GM19468 (cell line): ENCODE data around the gene ZBTB7A.

Source experiments
- ATAC-seq: cut with Tn5 transposase; IDR thresholded peaks from one replicate; pipeline ENCODE4 v1.9.1; 2021; ENCODE audit warnings: mild to moderate bottlenecking, moderate library complexity, moderate number of reproducible peaks; ENCODE audit not compliant: unreplicated experiment; ENCODE audit errors: extremely low read depth

The ZBTB7A gene

DNA sequence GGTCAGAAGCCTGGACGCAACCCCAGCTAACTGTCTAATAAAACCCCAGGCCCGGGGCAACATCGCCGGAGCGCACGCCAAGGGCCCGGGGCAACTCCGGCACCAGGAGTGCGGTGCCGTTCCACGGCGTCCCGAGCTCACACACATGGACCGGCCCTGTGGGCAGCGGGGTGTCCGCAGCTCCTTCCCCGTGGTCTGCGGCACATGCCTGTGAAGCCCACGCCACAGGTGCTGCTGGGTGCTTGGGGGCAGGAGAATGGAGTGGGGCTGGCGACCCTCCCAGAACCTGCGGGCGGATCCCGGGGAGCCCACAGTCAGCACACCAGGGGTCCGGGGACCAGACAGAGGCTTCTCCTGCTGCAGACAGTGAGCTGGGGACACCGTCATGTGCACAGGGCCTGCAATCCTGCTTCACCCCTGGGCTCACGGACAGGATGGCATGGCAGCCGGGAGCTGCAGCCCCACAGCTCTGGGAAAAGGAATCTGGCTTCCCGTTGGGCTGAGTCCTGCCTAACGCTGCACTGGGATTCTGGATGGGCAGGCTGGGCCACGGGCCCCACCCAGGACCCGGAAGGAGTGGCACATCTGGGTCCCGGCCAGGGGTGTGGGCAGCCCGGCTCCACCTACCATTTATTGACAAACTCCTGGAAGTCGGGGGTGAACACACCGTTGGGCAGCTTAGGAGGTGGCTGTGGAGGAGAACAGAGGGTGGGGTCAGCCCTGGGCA, 28.2 kb upstream of the ZBTB7A start:
- no peak for ATAC-seq

DNA sequence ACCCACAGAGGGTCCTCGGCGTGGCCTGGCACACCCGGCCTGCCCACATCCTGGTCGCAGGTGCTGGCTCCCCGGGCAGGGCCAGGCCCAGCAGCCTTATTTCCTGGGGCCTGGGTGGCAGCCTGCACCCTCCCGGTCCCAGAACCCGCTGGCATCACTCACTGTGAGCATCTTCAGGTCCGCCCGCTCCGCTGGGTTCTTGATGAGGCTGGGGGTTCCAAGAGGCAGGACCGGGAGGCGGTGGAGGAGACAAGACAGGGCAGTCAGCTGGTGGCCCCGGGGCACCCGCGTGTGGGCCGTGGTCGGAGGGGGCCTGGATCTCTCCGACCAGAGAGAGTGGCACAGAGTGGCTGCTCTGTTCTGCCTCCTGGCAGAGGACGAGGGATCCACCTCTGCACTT, 27.6 kb upstream of the ZBTB7A start:
- no peak for ATAC-seq

DNA sequence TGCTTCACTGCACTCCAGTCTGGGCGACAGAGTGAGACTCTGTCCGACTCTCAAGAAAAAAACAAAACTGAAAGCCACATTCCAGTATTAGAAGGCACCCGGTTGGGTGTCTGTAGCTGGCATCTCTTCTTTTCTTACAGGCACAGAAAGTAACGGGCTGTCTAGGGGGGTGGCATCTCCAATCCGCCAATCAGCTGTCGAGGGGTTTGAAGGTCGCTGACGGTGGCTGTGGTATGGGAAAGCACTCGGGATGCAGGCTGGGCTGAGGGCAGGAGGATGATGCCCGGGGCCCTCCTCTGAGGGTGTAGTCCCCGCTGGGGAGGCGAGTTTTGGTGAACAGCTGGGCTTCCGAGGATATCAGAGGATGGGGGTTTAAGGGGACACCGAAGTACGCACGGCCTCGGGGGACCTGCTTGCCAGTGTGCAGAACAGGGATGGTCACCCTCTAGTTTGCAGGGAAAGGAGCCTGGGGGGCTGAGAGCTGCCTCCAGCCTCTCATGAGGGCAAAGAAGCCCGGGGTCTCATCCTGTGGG, 27.0 kb upstream of the ZBTB7A start:
- ATAC-seq, result no peak

DNA sequence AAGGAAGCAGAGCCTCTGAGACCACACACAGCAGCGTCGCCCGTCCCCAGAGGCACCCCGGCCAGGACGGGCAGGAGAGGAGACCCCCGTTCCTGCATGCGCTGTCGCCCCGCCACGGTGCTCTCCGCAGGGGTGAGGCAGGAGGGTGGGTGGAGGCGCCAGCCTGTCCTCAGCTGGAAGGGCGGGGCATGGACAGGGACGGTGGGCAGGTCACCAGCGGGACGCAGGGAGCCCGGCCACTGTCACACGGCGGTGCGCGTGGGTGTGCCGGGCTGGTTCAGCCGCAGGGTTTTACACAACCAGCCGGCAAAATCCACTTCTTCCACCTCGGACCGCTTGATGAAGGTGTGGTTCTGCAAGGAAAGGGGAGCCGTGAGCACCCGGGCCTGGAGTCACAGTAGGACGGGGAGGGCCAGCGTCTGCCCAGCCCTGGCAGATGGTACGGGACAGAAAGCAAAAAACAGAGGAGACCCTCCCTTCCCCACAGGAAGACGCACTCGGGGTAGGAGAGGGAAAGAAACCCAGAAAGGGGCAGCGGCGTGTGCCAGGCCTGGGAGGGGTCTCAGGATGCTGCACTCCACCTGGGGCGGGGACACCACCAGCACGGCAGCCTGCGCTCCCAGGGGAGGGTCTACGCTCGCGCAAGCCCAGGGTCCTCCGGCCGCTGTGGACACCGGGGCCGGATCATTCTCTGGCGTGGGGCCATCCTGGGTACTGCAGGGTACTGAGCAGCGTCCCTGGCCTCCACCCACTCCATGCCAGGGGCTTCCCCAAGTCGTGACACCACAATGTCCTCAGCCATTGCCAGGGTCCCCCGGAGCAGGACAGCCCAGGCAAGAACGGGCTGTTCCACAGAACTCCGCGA, 23.9 kb upstream of the ZBTB7A start:
- no peak for ATAC-seq

- ATAC-seq, result no peak
Measured at GRCh38 chr19:4089946-4090345, 23.2 kb upstream of the ZBTB7A start.

DNA sequence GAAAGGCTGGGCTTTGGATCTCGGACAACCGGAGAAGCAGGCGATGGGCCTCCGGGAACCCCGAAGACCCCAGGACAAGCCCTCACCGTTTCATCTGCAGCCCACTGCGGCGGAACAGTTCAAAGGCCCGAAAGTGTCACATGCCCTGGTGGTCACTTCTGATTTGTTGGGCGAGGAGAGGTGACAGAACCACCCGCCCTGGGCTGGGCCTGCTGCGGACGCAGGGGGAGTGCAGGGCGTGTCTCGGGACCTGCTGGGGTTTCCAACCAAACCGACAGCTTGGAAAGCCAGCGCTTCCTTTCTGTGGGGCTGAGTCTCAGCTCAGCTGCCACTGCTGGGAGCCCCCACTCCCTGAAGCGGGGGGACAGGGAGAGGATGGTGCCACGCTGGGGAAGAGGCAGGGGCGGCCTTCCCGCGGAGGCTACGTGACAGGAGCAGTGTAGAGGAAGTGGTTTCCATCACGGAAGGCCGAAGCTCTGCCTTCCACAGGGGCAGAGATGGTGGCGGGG, 22.8 kb upstream of the ZBTB7A start:
- ATAC-seq, result no peak

DNA sequence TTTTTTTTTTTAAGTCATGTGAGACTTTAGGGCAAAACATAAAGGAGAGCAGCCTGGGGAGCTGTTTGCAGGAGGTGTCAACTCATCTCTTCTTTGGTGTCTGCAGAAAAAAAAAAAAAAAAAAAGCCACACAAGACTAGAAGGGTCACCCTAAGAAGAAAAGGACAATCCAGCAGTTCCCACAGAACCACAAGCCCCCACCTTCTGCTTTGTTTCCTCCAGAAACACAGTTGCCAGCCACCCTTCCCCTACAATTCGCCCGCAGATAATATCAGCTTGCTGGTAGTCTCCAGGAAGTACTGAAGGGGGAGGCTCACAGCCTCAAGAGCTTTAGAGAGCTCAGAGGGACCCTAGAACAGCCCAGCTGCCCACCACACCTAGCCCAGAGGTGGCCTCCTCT, 22.3 kb upstream of the ZBTB7A start:
- no peak for ATAC-seq

GRCh38 chr19:4087787-4088679, 21.3 kb upstream of the ZBTB7A start:
- ATAC-seq, result no peak

- ATAC-seq, result no peak
Measured at GRCh38 chr19:4086411-4086867, 19.7 kb upstream of the ZBTB7A start.

- ATAC-seq, result no peak
Measured at GRCh38 chr19:4084547-4084877, 17.8 kb upstream of the ZBTB7A start.

- ATAC-seq, result no peak
Measured at GRCh38 chr19:4083677-4084546, 17.2 kb upstream of the ZBTB7A start.

GRCh38 chr19:4082172-4082571, 15.5 kb upstream of the ZBTB7A start:
- no peak for ATAC-seq

GRCh38 chr19:4081441-4082129, 14.9 kb upstream of the ZBTB7A start:
- ATAC-seq, result no peak

- no peak for ATAC-seq
Measured at GRCh38 chr19:4080473-4080872, 13.8 kb upstream of the ZBTB7A start.

- ATAC-seq, result no peak
Measured at GRCh38 chr19:4077800-4078684, 11.3 kb upstream of the ZBTB7A start.

GRCh38 chr19:4077007-4077374, 10.3 kb upstream of the ZBTB7A start:
- no peak for ATAC-seq

DNA sequence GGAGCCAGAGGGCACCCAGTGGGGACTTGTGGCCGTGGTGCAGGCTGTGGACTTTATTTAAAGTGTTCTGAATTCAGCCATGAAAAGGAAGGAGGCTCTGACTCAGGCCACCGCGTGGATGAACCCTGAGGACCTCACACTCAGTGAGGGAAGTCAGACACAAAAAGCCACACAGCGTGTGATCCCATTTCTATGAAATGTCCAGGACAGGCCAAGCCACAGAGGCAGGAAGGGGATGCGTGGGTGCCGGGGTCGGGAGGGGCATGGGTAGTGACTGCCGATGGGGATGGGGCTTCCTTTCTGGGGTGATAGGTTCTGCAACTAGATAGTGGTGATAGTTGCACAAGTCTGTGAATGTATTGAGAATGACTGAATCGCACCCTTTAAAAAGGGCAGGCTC, 8.7 kb upstream of the ZBTB7A start:
- ATAC-seq, result no peak

DNA sequence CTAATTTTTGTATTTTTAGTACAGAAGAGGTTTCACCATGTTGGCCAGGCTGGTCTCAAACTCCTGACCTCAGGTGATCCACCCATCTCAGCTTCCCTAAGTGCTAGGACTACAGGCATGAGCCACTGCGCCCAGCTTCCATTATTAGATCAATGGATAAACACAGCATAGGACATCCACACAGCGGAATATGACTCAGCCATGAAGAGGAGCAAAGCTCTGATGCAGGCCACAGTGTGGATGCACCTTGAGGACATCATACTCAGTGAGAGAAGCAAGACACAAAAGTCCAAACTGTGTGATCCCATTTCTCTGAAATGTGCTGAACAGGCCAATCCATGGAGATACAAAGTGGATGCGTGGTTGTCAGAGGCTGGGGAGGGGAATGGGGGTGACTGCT, 4.9 kb upstream of the ZBTB7A start:
- no peak for ATAC-seq
